Thoracic aorta (tissue), 2 donors: ENCODE data around the gene GPATCH4. TPM values are rescaled to one million over a fixed set of nuclear protein-coding genes. Genes with fewer than 3 reads are reported as not detected.
A peak's percentile ranks its signal among the peaks of the same experiment; 100 is the strongest.

Experiments used
- ATAC-seq: fragments of 150-250 bp; one replicate; pipeline ENCODE4 v1.8.0; 2017; ENCODE audit warnings: low read depth; ENCODE audit not compliant: insufficient number of reproducible peaks, low FRiP score
- DNase-seq: peaks from one replicate; pipeline ENCODE4 v3.0.0-alpha.2; 2020; ENCODE audit warnings: low spot score
- H3K27ac ChIP-seq, 2 donors: fragments of 200-600 bp; sonication (generic); 1 replicate in 1 of 2; 2 replicates in 1 of 2; pipeline ENCODE4 v1.5.1; 2016; ENCODE audit warnings: mild to moderate bottlenecking in 2 of 2, moderate library complexity in 2 of 2
- H3K27me3 ChIP-seq: fragments of 200-600 bp; sonication (generic); replicated peaks from 2 replicates; pipeline ENCODE4 v1.6.0; 2016; ENCODE audit warnings: mild to moderate bottlenecking; ENCODE audit not compliant: insufficient read depth
- H3K36me3 ChIP-seq: fragments of 200-600 bp; sonication (generic); one replicate; pipeline ENCODE4 v1.5.1; 2016
- H3K4me1 ChIP-seq, 2 donors: fragments of 200-600 bp; sonication (generic); 1 replicate in 1 of 2; 2 replicates in 1 of 2; pipeline versions ENCODE4 v1.5.1 to v1.6.0; 2016; ENCODE audit warnings: low read depth in 2 of 2, mild to moderate bottlenecking in 1 of 2; ENCODE audit not compliant: control insufficient read depth in 1 of 2
- H3K4me3 ChIP-seq: fragments of 200-600 bp; sonication (generic); 2 replicates; pipeline ENCODE4 v1.5.1; 2016; ENCODE audit warnings: mild to moderate bottlenecking
- H3K9me3 ChIP-seq: fragments of 200-600 bp; sonication (generic); 2 replicates; pipeline ENCODE4 v1.5.1; 2016
- CTCF ChIP-seq: fragments of 200-600 bp; sonication (generic); IDR thresholded peaks from one replicate; pipeline ENCODE4 v1.5.1; 2019; ENCODE audit warnings: antibody characterized with exemption
- total RNA-seq, 2 donors: library from RNA; depleted of rRNA; stranded (reverse); fragments of >200 nt; gene quantifications; one replicate each; pipeline versions ENCODE4 v1.1.0 to v1.2.3, GENCODE V29; 2016

GPATCH4 gene
- total RNA-seq, 2 donors from 2014 or later = 8.1 to 69.3 TPM

- no peak overlapping the region for H3K27ac ChIP-seq
- peaks cover 13 to 22% of the 10 kb centered on the region in 2 donors for H3K4me1 ChIP-seq
- no peak for ATAC-seq
- no peaks in the 10 kb centered on the region for H3K9me3 ChIP-seq
- H3K36me3 ChIP-seq = no peaks in the 10 kb centered on the region
- H3K27me3 ChIP-seq = peaks cover 4% of the 10 kb centered on the region
- TF ChIP-seq CTCF = peak; percentile 39
- no peak overlapping the region for H3K4me3 ChIP-seq
- no peak for DNase-seq
Measured at GRCh38 chr1:156627313-156627880, 26.1 kb upstream of the GPATCH4 start.

DNA sequence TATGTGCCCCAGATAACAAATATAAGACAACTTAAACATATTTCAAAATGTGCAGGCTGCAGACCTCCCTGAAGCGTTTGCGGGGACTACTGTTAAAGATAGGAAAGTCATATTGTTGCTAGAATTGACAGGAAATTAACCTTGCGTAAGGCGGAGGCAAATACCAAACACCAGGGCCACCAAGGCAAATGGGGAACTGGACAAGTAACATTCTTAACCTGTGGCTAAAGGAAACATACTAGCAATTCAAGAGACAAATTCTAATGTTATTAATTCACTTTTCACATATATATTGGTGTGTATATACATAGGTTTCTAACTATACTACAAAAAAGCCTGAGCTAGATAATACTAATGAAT is 24.8 kb upstream of the GPATCH4 start:
- no peaks in the 10 kb centered on the region for H3K36me3 ChIP-seq
- ATAC-seq (no peak), DNase-seq (no peak)
- TF ChIP-seq CTCF = no peak
- peaks cover 4% of the 10 kb centered on the region for H3K27me3 ChIP-seq
- peaks cover 13 to 22% of the 10 kb centered on the region in 2 donors for H3K4me1 ChIP-seq
- H3K4me3 ChIP-seq = no peak overlapping the region
- no peaks in the 10 kb centered on the region for H3K9me3 ChIP-seq
- H3K27ac ChIP-seq = no peak overlapping the region

GRCh38 chr1:156625436-156626078 is 24.3 kb upstream of the GPATCH4 start:
- no peaks in the 10 kb centered on the region for H3K9me3 ChIP-seq
- peak overlapping the region; percentile 69 for H3K4me3 ChIP-seq
- peaks cover 13 to 22% of the 10 kb centered on the region in 2 donors for H3K4me1 ChIP-seq
- no peaks in the 10 kb centered on the region for H3K36me3 ChIP-seq
- no peak for DNase-seq
- peaks cover 4% of the 10 kb centered on the region for H3K27me3 ChIP-seq
- TF ChIP-seq CTCF = peak; percentile 82
- no peak overlapping the region for H3K27ac ChIP-seq
- ATAC-seq = no peak

GRCh38 chr1:156624814-156625435 is 23.6 kb upstream of the GPATCH4 start:
- no peaks in the 10 kb centered on the region for H3K36me3 ChIP-seq
- H3K27me3 ChIP-seq = peaks cover 4% of the 10 kb centered on the region
- H3K9me3 ChIP-seq = no peaks in the 10 kb centered on the region
- H3K4me3 ChIP-seq = peak overlapping the region; percentile 69
- peaks cover 13 to 22% of the 10 kb centered on the region in 2 donors for H3K4me1 ChIP-seq
- DNase-seq (no peak), ATAC-seq (no peak)
- H3K27ac ChIP-seq = no peak overlapping the region
- no peak for TF ChIP-seq CTCF

- Histone ChIP-seq H3K27ac (no peak overlapping the region), H3K9me3 (no peaks in the 10 kb centered on the region), H3K4me3 (peak overlapping the region; percentile 69), H3K36me3 (no peaks in the 10 kb centered on the region), H3K27me3 (peaks cover 4% of the 10 kb centered on the region), H3K4me1 (peaks cover 13 to 22% of the 10 kb centered on the region in 2 donors)
- ATAC-seq (no peak), DNase-seq (no peak)
- peak; percentile 41 for TF ChIP-seq CTCF
Measured at GRCh38 chr1:156623946-156624813, 22.9 kb upstream of the GPATCH4 start.
